Neuronal stem cell (in vitro differentiated cells): ENCODE results near the gene ARHGEF25.

Experiments used
- DNase-seq: peaks from one replicate; pipeline ENCODE4 v3.0.0-alpha.2; 2013; ENCODE audit warnings: low spot score
- H2AFZ ChIP-seq: one replicate; pipeline ENCODE4 v1.6.1; 2013; ENCODE audit warnings: mild to moderate bottlenecking, low read length, inconsistent platforms
- H2AK5ac ChIP-seq: 2 replicates; pipeline ENCODE4 v1.6.1; 2013; ENCODE audit warnings: low read depth, mild to moderate bottlenecking, inconsistent platforms, low read length, moderate library complexity, mixed read lengths
- H2BK120ac ChIP-seq: 2 replicates; pipeline ENCODE4 v1.6.1; 2013; ENCODE audit warnings: low read depth, mild to moderate bottlenecking, inconsistent platforms, low read length, moderate library complexity, mixed read lengths
- H2BK12ac ChIP-seq: one replicate; pipeline ENCODE4 v1.6.1; 2013; ENCODE audit warnings: low read length, inconsistent platforms
- H2BK15ac ChIP-seq: 2 replicates; pipeline ENCODE4 v1.6.1; 2013; ENCODE audit warnings: mild to moderate bottlenecking, low read length, inconsistent platforms, mixed read lengths
- H2BK5ac ChIP-seq: one replicate; pipeline ENCODE4 v1.6.1; 2013; ENCODE audit warnings: inconsistent platforms, mild to moderate bottlenecking, low read length, moderate library complexity
- H3K14ac ChIP-seq: one replicate; pipeline ENCODE4 v1.6.1; 2013; ENCODE audit warnings: low read length, inconsistent platforms
- H3K18ac ChIP-seq: 2 replicates; pipeline ENCODE4 v1.6.1; 2013; ENCODE audit warnings: low read length, inconsistent platforms
- H3K23ac ChIP-seq: 2 replicates; pipeline ENCODE4 v1.6.1; 2013; ENCODE audit warnings: low read depth, mild to moderate bottlenecking, mixed read lengths, low read length, inconsistent platforms; ENCODE audit not compliant: poor library complexity
- H3K27ac ChIP-seq: replicated peaks from 3 replicates; pipeline ENCODE4 v1.5.1; 2013; ENCODE audit warnings: low read length, inconsistent platforms
- H3K27me3 ChIP-seq, 3 experiments: 2 replicates each; pipeline ENCODE4 v1.6.1; 2013; ENCODE audit warnings: low read length in 3 of 3, mild to moderate bottlenecking in 2 of 3, inconsistent platforms in 1 of 3, low read depth in 1 of 3, mixed read lengths in 1 of 3, moderate library complexity in 1 of 3; ENCODE audit not compliant: control insufficient read depth in 3 of 3, insufficient read depth in 3 of 3
- H3K36me3 ChIP-seq, 2 donors: replicated peaks in 1 of 2; 2 replicates each; pipeline ENCODE4 v1.6.1; 2013; ENCODE audit warnings: low read length in 2 of 2; ENCODE audit not compliant: control insufficient read depth in 2 of 2, insufficient read depth in 2 of 2
- H3K4ac ChIP-seq: 2 replicates; pipeline ENCODE4 v1.6.1; 2013; ENCODE audit warnings: inconsistent platforms, mild to moderate bottlenecking, low read length, moderate library complexity
- H3K4me1 ChIP-seq, 2 donors: 1 replicate in 1 of 2; 2 replicates in 1 of 2; pipeline ENCODE4 v1.6.1; 2013; ENCODE audit warnings: low read length in 2 of 2, low read depth in 1 of 2; ENCODE audit not compliant: control insufficient read depth in 2 of 2, insufficient read depth in 1 of 2
- H3K4me2 ChIP-seq: one replicate; pipeline ENCODE4 v1.6.1; 2013; ENCODE audit warnings: mild to moderate bottlenecking, low read length, inconsistent platforms; ENCODE audit not compliant: insufficient read depth, poor library complexity, severe bottlenecking
- H3K4me3 ChIP-seq, 2 donors: 2 replicates each; pipeline ENCODE4 v1.5.1; 2013; ENCODE audit warnings: low read length in 2 of 2, mild to moderate bottlenecking in 2 of 2, inconsistent platforms in 1 of 2, moderate library complexity in 1 of 2
- H3K79me1 ChIP-seq: one replicate; pipeline ENCODE4 v1.6.1; 2013; ENCODE audit warnings: low read depth, mild to moderate bottlenecking, inconsistent platforms, low read length, moderate library complexity
- H3K9ac ChIP-seq: one replicate; pipeline ENCODE4 v1.6.1; 2013; ENCODE audit warnings: mild to moderate bottlenecking, low read depth, low read length, inconsistent platforms; ENCODE audit not compliant: poor library complexity
- H3K9me3 ChIP-seq, 2 donors: replicated peaks in 1 of 2; 2 replicates each; pipeline versions ENCODE3 to v1.6.1; 2013; ENCODE audit warnings: low read length in 2 of 2, mild to moderate bottlenecking in 2 of 2, inconsistent platforms in 1 of 2, low read depth in 1 of 2, mixed read lengths in 1 of 2, moderate library complexity in 1 of 2; ENCODE audit not compliant: control insufficient read depth in 2 of 2, insufficient read depth in 1 of 2
- H4K8ac ChIP-seq: one replicate; pipeline ENCODE4 v1.6.1; 2013; ENCODE audit warnings: low read depth, mild to moderate bottlenecking, inconsistent platforms, low read length, moderate library complexity
- H4K91ac ChIP-seq: one replicate; pipeline ENCODE4 v1.6.1; 2013; ENCODE audit warnings: low read length, low read depth, mild to moderate bottlenecking, inconsistent platforms; ENCODE audit not compliant: poor library complexity
- WGBS, 2 donors: extraction: QIAGEN DNeasy Blood & Tissue Kit; methylation state at CpG; one replicate each; pipeline ENCODE4 v1.1.7; 2013; ENCODE audit warnings: missing lambda C conversion rate in 2 of 2, mixed read lengths in 1 of 2; ENCODE audit not compliant: insufficient read length in 2 of 2, insufficient replicate concordance in 1 of 2; ENCODE audit errors: extremely low coverage in 2 of 2; 5-methylcytosine and 5-hydroxymethylcytosine counted together

Gene ARHGEF25

DNA sequence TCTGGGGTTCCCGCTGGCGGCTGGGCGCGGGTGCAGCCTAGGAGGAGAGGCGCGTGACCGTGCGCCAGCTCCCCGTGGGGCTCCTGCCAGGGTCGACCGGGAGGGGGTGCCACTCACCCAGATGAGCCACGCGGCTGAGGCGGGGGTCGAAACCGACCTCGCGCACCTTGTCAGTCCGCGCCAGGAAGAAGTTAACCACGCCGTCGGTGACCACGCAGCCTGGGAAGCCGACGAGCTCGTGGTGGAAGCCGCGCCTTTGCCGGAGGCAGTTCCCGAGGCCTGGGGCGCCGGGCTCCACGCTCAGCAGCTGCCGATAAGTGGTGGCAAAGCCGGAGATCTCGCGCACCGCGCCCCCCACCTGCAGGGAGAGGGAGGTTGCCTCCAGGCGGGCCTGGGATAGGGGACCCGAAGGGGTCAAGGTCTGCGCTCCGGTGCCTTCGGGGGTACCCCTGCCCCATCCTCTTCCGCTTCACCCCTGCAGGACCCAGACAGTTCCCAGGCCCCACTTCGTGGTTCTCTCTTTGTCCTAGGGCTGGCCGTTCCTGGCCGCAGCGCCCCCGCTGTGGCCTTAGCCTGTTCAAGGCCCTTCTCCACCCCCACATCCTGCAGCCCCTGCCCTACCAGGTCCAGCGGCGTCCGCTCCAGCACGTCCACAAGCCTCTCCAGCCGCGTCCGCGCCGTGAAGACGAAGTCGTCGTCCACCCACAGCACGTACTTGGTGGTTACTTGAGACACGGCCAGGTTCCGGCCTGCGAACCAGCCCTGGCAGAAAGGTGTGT, 16.5 kb downstream of the ARHGEF25 start:
- Histone ChIP-seq H2BK15ac (peak overlapping the region; percentile 21), H2BK5ac (no peak overlapping the region), H3K23ac (peak overlapping the region; percentile 66), H3K36me3 (peaks cover 0 to 61% of the 10 kb centered on the region in 2 donors), H2AK5ac (peak overlapping the region; percentile 6), H3K27me3 (peaks cover 0 to 96% (median 41%) of the 10 kb centered on the region in 3 experiments), H3K4me2 (peak overlapping the region; percentile 37), H4K91ac (no peak overlapping the region), H3K4me3 (peak overlapping the region in 1 of 2 donors; percentile 31), H4K8ac (peak overlapping the region; percentile 73), H3K4me1 (peaks cover 8 to 14% of the 10 kb centered on the region in 2 donors), H3K4ac (no peak overlapping the region), H3K9me3 (peaks cover 0 to 3% of the 10 kb centered on the region in 2 donors), H2BK120ac (no peak overlapping the region), H3K79me1 (peaks cover 1% of the 10 kb centered on the region), H3K14ac (peak overlapping the region; percentile 92), H2AFZ (no peak overlapping the region), H3K9ac (peak overlapping the region; percentile 17), H3K18ac (peak overlapping the region; percentile 90), H2BK12ac (no peak overlapping the region), H3K27ac (no peak overlapping the region)
- WGBS, 2 donors = no CpG with 5 or more reads among the region's 67 CpGs
- no peak for DNase-seq

DNA sequence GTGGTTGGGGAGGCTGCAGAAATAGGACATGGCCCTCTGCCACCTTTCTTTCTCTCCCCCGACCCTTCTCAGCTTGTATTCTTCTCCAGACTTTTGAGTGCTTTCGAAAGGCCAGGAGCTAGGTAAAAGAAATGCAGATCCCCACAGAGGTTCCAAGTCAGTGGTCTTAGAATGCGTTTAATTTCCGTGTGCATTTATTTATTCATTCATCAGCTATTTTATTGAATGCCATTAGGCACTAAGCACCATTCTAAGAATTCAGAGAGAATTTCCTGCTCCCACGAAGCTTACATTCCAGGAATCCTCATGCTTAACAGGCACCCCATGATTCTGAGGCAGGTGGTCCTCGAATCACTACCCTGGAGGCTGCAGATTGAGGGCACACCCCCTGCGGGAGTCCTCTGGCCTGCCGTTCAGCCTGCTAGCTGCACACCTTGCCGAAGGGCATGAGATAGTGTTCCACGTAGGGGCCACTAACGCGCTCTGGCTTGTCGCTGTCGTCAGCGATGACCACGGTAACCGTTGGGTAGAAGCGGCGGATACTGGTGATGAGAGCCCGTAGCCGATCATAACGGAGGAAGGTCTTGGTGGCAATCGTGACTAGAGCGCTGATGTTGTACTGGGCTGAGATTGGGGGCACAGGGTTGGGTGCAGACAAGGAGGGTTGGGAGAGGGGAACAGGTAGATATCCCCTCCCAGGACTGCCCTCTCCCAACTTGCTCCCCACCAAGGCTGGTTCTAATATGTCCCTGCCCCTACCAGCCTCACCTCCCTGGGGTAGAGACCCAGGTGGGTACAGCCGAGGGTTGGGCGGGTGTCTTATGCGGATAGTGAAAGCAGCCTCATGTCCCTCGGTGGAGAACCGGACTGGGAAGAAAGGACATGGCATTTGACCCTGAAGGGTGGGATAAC, 17.3 kb downstream of the ARHGEF25 start:
- Histone ChIP-seq H2BK15ac (no peak overlapping the region), H3K4me3 (no peak overlapping the region), H3K18ac (peak overlapping the region; percentile 90), H3K36me3 (peaks cover 0 to 61% of the 10 kb centered on the region in 2 donors), H4K8ac (no peak overlapping the region), H2AFZ (no peak overlapping the region), H3K79me1 (peaks cover 1% of the 10 kb centered on the region), H3K9me3 (peaks cover 0 to 3% of the 10 kb centered on the region in 2 donors), H3K4me1 (peaks cover 10 to 16% of the 10 kb centered on the region in 2 donors), H3K4me2 (no peak overlapping the region), H4K91ac (no peak overlapping the region), H3K23ac (peak overlapping the region; percentile 66), H3K27me3 (peaks cover 0 to 94% (median 38%) of the 10 kb centered on the region in 3 experiments), H2BK5ac (no peak overlapping the region), H3K27ac (no peak overlapping the region), H3K4ac (no peak overlapping the region), H3K9ac (no peak overlapping the region), H2BK120ac (no peak overlapping the region), H3K14ac (no peak overlapping the region), H2BK12ac (no peak overlapping the region), H2AK5ac (no peak overlapping the region)
- WGBS, 2 donors = no CpG with 5 or more reads among the region's 29 CpGs
- no peak for DNase-seq

DNA sequence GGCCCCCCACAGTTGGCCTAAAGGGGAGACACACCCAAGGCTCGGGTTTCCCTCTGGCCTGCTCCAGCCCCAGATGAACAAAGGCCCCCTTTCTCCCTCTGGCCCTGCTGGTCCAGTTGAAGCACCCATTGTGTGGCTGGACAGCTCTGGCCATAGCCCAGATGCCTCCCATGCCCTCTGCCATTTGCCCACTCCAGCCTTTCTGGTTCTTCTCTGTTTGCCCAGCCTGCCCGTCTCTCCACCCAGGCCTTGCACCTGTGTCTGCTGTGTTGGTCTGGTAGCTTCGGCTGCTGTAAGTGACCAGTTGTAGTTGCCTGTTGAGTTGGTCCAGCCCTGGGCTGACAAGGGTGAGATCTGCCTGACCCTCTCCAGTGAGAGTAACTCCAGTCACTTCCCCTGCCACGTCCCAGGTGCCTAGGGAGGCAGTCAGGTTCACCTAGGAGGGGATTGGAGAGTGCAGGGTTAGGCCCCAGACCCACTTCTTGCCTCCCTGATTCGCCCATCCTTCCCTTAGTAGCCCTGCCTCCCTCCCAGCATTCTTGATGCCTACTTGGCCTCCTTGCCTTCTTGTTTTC, 18.7 kb downstream of the ARHGEF25 start:
- Histone ChIP-seq H2BK12ac (no peak overlapping the region), H3K9me3 (peaks cover 0 to 3% of the 10 kb centered on the region in 2 donors), H2AFZ (no peak overlapping the region), H3K4me1 (peaks cover 10 to 16% of the 10 kb centered on the region in 2 donors), H3K36me3 (peaks cover 0 to 57% of the 10 kb centered on the region in 2 donors), H3K14ac (no peak overlapping the region), H3K4me2 (no peak overlapping the region), H3K27ac (no peak overlapping the region), H4K91ac (no peak overlapping the region), H3K18ac (no peak overlapping the region), H3K23ac (no peak overlapping the region), H2AK5ac (no peak overlapping the region), H3K9ac (no peak overlapping the region), H3K79me1 (no peaks in the 10 kb centered on the region), H2BK15ac (no peak overlapping the region), H4K8ac (no peak overlapping the region), H2BK120ac (no peak overlapping the region), H3K4me3 (no peak overlapping the region), H3K4ac (no peak overlapping the region), H3K27me3 (peaks cover 4 to 80% (median 35%) of the 10 kb centered on the region in 3 experiments), H2BK5ac (no peak overlapping the region)
- DNase-seq = no peak
- WGBS, 2 donors = no CpG with 5 or more reads among the region's 5 CpGs
